ENCODE data around the gene ADK. TPM values are rescaled to one million over a fixed set of nuclear protein-coding genes. Genes with fewer than 3 reads are reported as not detected.
"Not testable (repeated sequence)": the region's sequence is repeated elsewhere in the genome, so short reads cannot be mapped to it uniquely, and the experiment has no call there.

ADK gene
- total RNA-seq, 2 experiments from 2014 or later = 26.4 to 31.1 TPM

- H4K20me1 ChIP-seq (ENCODE audit: insufficient read depth, low read length) = no peaks in the 10 kb centered on the region
- H3K4me2 ChIP-seq (ENCODE audit: low read length) = peak overlapping the region; percentile 2; the same call in 1 of the 2 replicates
- no peak overlapping the region for H3K4me3 ChIP-seq (ENCODE audit: low read depth, low read length, poor library complexity, severe bottlenecking)
- peak; percentile 4 for DNase-seq (ENCODE audit: low spot score)
- CTCF ChIA-PET (ENCODE audit: unreplicated experiment) = no interaction called here
- POLR2A ChIA-PET = interaction anchor here (0.6 kb wide), 1 partner anchor 102 kb away, joined by 3 read pairs; no protein-coding TSS in a partner anchor
- H2AFZ ChIP-seq (ENCODE audit: low read length) = peak overlapping the region; percentile 12
- H3K9me3 ChIP-seq (ENCODE audit: low read length) = no peaks in the 10 kb centered on the region
- H3K36me3 ChIP-seq (ENCODE audit: insufficient read depth, low read length) = no peaks in the 10 kb centered on the region
- H3K4me1 ChIP-seq (ENCODE audit: insufficient read depth, low read length, poor library complexity, severe bottlenecking) = peaks cover 7% of the 10 kb centered on the region
- no peak overlapping the region for H3K27ac ChIP-seq (ENCODE audit: low read depth, low read length, poor library complexity, severe bottlenecking)
- no peaks in the 10 kb centered on the region for H3K79me2 ChIP-seq (ENCODE audit: insufficient read depth, low read depth, low read length)
- TF ChIP-seq EZH2phosphoT487 (IDR thresholded peaks at IDR 0.05; ENCODE audit: borderline replicate concordance, low read depth, low read length) = no peak
- TF ChIP-seq CTCF (conservative IDR thresholded peaks at IDR 0.05; ENCODE audit: low read length) = no peak
- no TSS peak for BruUV-seq (replicated peaks)
- H3K9me2 ChIP-seq (ENCODE audit: insufficient read depth, low read length) = no peaks in the 10 kb centered on the region
- intact Hi-C loops (cut with micrococcal nuclease; ENCODE audit: unreplicated experiment) = no loop called here
These were observed 309.8 kb downstream of the ADK start for GRCh38 chr10:74460812-74461211.

- Histone ChIP-seq H3K36me3 (ENCODE audit: insufficient read depth, low read length) (no peaks in the 10 kb centered on the region), H3K27ac (ENCODE audit: low read depth, low read length, poor library complexity, severe bottlenecking) (no peak overlapping the region), H3K4me2 (ENCODE audit: low read length) (no peak overlapping the region), H3K4me3 (ENCODE audit: low read depth, low read length, poor library complexity, severe bottlenecking) (no peak overlapping the region), H3K9me3 (ENCODE audit: low read length) (no peaks in the 10 kb centered on the region), H3K4me1 (ENCODE audit: insufficient read depth, low read length, poor library complexity, severe bottlenecking) (no peaks in the 10 kb centered on the region), H2AFZ (ENCODE audit: low read length) (no peak overlapping the region), H3K9me2 (ENCODE audit: insufficient read depth, low read length) (no peaks in the 10 kb centered on the region), H3K79me2 (ENCODE audit: insufficient read depth, low read depth, low read length) (no peaks in the 10 kb centered on the region), H4K20me1 (ENCODE audit: insufficient read depth, low read length) (no peaks in the 10 kb centered on the region)
- DNase-seq (ENCODE audit: low spot score) = no peak
- CTCF ChIA-PET (ENCODE audit: unreplicated experiment) = no interaction called here
- POLR2A ChIA-PET = no interaction called here
- intact Hi-C loops (cut with micrococcal nuclease; ENCODE audit: unreplicated experiment) = no loop called here
- BruUV-seq (replicated peaks) = no TSS peak
- TF ChIP-seq EZH2phosphoT487 (IDR thresholded peaks at IDR 0.05; ENCODE audit: borderline replicate concordance, low read depth, low read length) (no peak), CTCF (conservative IDR thresholded peaks at IDR 0.05; ENCODE audit: low read length) (no peak)
These were observed 323.1 kb downstream of the ADK start for GRCh38 chr10:74474022-74474713.

DNA sequence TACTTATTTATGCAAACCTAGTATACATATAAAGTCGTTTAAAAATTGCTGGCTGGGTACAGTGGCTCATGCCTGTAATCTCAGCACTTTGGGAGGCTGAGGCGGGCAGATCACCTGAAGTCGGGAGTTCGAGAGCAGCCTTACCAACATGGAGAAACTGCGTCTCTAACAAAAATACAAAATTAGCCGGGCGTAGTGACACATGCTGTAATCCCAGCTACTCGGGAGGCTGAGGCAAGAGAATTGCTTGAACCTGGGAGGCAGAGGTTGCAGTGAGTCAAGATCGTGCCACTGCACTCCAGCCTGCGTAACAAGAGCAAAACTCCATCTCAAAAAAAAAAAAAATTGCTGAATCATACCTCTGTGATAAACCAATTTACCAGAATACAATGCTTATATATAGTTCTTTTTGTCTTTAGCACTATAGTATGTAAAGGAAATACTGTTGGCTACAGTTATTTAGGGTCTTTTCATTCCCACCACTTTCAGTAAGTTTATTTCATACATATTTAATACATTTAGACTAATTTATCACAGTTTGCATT is 325.2 kb downstream of the ADK start:
- H3K4me2 ChIP-seq (ENCODE audit: low read length); H3K9me2 ChIP-seq (ENCODE audit: insufficient read depth, low read length); BruUV-seq (replicated peaks); H2AFZ ChIP-seq (ENCODE audit: low read length); H3K27ac ChIP-seq (ENCODE audit: low read depth, low read length, poor library complexity, severe bottlenecking); H3K36me3 ChIP-seq (ENCODE audit: insufficient read depth, low read length); H3K4me3 ChIP-seq (ENCODE audit: low read depth, low read length, poor library complexity, severe bottlenecking); H3K4me1 ChIP-seq (ENCODE audit: insufficient read depth, low read length, poor library complexity, severe bottlenecking); H3K9me3 ChIP-seq (ENCODE audit: low read length); H3K79me2 ChIP-seq (ENCODE audit: insufficient read depth, low read depth, low read length); DNase-seq (ENCODE audit: low spot score); intact Hi-C loops (cut with micrococcal nuclease; ENCODE audit: unreplicated experiment); CTCF ChIA-PET (ENCODE audit: unreplicated experiment); H4K20me1 ChIP-seq (ENCODE audit: insufficient read depth, low read length): not testable (repeated sequence)
- POLR2A ChIA-PET = interaction anchor here (0.7 kb wide), 1 partner anchor 50 kb away, joined by 3 read pairs; no protein-coding TSS in a partner anchor

All from OCI-LY7 (cell line).